ENCODE results near the gene POLR2E.

DNA sequence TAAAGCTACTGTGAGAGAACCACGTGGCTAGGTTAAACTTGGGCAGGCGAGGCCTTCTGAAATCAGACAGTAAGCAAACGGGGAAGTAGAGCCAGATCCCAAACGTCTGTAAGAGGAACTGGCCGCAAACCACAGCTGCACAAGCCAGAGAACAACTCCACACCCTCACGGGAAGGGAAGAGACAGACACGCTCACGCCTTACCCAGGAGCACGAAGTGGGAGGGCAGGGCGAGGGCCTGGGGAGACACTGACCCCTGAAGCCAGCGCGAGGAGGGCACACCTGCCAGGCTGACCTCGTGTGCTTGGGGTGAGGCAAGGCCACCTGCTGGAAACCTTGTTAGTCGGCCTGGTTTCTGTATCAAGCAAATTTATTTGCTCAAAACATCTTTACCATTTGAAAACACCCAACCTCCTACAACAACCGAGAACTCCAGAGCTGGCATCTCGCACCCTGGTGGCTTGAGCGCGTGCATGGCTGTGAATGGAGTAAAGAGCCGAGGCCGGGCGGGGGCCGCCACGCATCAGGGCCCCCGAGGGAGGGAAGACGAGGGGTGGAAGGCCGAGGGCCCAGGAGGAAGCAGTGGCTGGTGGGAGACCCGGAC is 7.3 kb downstream of the POLR2E start:
- TF ChIP-seq, protein P1, sequence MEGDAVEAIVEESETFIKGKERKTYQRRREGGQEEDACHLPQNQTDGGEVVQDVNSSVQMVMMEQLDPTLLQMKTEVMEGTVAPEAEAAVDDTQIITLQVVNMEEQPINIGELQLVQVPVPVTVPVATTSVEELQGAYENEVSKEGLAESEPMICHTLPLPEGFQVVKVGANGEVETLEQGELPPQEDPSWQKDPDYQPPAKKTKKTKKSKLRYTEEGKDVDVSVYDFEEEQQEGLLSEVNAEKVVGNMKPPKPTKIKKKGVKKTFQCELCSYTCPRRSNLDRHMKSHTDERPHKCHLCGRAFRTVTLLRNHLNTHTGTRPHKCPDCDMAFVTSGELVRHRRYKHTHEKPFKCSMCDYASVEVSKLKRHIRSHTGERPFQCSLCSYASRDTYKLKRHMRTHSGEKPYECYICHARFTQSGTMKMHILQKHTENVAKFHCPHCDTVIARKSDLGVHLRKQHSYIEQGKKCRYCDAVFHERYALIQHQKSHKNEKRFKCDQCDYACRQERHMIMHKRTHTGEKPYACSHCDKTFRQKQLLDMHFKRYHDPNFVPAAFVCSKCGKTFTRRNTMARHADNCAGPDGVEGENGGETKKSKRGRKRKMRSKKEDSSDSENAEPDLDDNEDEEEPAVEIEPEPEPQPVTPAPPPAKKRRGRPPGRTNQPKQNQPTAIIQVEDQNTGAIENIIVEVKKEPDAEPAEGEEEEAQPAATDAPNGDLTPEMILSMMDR (IDR thresholded peaks at IDR 0.05): no peak
- peak in 2 of 4 donors; percentile 29 to 32 for TF ChIP-seq POLR2AphosphoS5 (IDR thresholded peaks at IDR 0.05)
- TF ChIP-seq POLR2A (IDR thresholded peaks at IDR 0.05): no peak
- no peak for TF ChIP-seq EP300 (IDR thresholded peaks at IDR 0.05)

Data from sigmoid colon (tissue), 4 donors.